Prostate gland (tissue), 2 donors: ENCODE data around the gene MED1. TPM values are rescaled to one million over a fixed set of nuclear protein-coding genes. Genes with fewer than 3 reads are reported as not detected.

Experiments used
- DNase-seq: peaks from one replicate; pipeline ENCODE4 v3.0.0-alpha.2; 2019; ENCODE audit warnings: low spot score
- H3K27ac ChIP-seq, 2 donors: fragments of 200-600 bp; sonication (generic); 2 replicates each; pipeline ENCODE4 v1.5.1; 2017 to 2019
- H3K27me3 ChIP-seq: fragments of 200-600 bp; sonication (generic); replicated peaks from 2 replicates; pipeline ENCODE4 v1.5.1; 2019; ENCODE audit not compliant: insufficient read depth
- H3K36me3 ChIP-seq, 2 donors: fragments of 200-600 bp; sonication (generic); 1 replicate in 1 of 2; 2 replicates in 1 of 2; pipeline versions ENCODE4 v1.5.1 to v1.8.1; 2017 to 2019
- H3K4me1 ChIP-seq: fragments of 200-600 bp; sonication (generic); replicated peaks from 2 replicates; pipeline ENCODE4 v1.5.1; 2019
- H3K4me3 ChIP-seq, 2 donors: fragments of 200-600 bp; sonication (generic); 2 replicates each; pipeline ENCODE4 v1.5.1; 2017 to 2019
- H3K9me3 ChIP-seq: fragments of 200-600 bp; sonication (generic); 2 replicates; pipeline ENCODE4 v1.5.1; 2017
- CTCF ChIP-seq, 4 experiments: fragments of 200-600 bp in 2 of 4; fragments of 450-650 bp in 2 of 4; sonication (generic) in 2 of 4; IDR thresholded peaks; 1 replicate in 3 of 4; 2 replicates in 1 of 4; pipeline ENCODE4 v1.5.1; 2016 to 2019; ENCODE audit warnings: antibody characterized with exemption in 4 of 4, mild to moderate bottlenecking in 2 of 4, moderate library complexity in 2 of 4
- POLR2A ChIP-seq: fragments of 450-650 bp; IDR thresholded peaks from one replicate; pipeline ENCODE4 v1.6.1; 2016; ENCODE audit warnings: antibody characterized with exemption, mild to moderate bottlenecking
- POLR2AphosphoS5 ChIP-seq: sonication (generic); formaldehyde crosslinking; IDR thresholded peaks from one replicate; pipeline ENCODE4 v1.6.1; 2017; ENCODE audit warnings: antibody characterized with exemption
- WGBS: methylation state at CpG from one replicate; pipeline ENCODE4 v1.1.5; 2018; 5-methylcytosine and 5-hydroxymethylcytosine counted together
- intact Hi-C: fragments of 100-400 bp; cut with DNase I; formaldehyde crosslinking; loops from one replicate; pipeline ENCODE4 v1.14.2; 2022
- total RNA-seq, 2 donors: library from RNA; depleted of rRNA; stranded (reverse); fragments of >200 nt; gene quantifications; one replicate each; pipeline ENCODE4 v1.1.0, GENCODE V29; 2016

Gene MED1
- total RNA-seq, 2 donors from 2014 or later: 22.9 to 39.7 TPM

GRCh38 chr17:39357488-39357887 is 93.6 kb downstream of the MED1 start:
- Histone ChIP-seq H3K36me3 (no peaks in the 10 kb centered on the region), H3K9me3 (no peaks in the 10 kb centered on the region), H3K27me3 (no peaks in the 10 kb centered on the region), H3K27ac (no peak overlapping the region), H3K4me1 (no peaks in the 10 kb centered on the region), H3K4me3 (no peak overlapping the region)
- DNase-seq: no peak
- no peak for TF ChIP-seq POLR2A
- no peak for TF ChIP-seq POLR2AphosphoS5
- TF ChIP-seq CTCF (IDR thresholded peaks at IDR 0.05): no peak
- WGBS: 77% methylated on average over 8 of the region's 8 CpGs
- intact Hi-C loops: no loop called here

Other genes with a start within 250 kb of the MED1 start
- 1 to 10 TPM; 3.9 to 4.8 TPM for gene STAC2, start 225.3 kb downstream of the MED1 start, total RNA-seq
- 10 to 100 TPM; 22.4 to 43.6 TPM for gene FBXL20, start 49.6 kb downstream of the MED1 start, total RNA-seq
- 10 to 100 TPM; 37.7 to 75.8 TPM for gene CDK12, start 10.2 kb upstream of the MED1 start, total RNA-seq
- under 1 TPM in 1 of 2 donors, not detected in 1; 0.17 TPM for gene NEUROD2, start 156.7 kb upstream of the MED1 start, total RNA-seq
- gene PPP1R1B, start 175.7 kb upstream of the MED1 start, total RNA-seq: 100 to 1,000 TPM in 1 of 2 donors, 10 to 100 TPM in 1; 69.0 to 108 TPM
- 100 to 1,000 TPM in 1 of 2 donors, 10 to 100 TPM in 1; 52.5 to 202 TPM for gene STARD3, start 185.9 kb upstream of the MED1 start, total RNA-seq
- 10 to 100 TPM in 1 of 2 donors, 1 to 10 TPM in 1; 4.3 to 44.3 TPM for gene TCAP, start 214.1 kb upstream of the MED1 start, total RNA-seq
- gene PNMT, start 217.2 kb upstream of the MED1 start, total RNA-seq: 1 to 10 TPM; 2.7 to 5.8 TPM
- 10 to 100 TPM; 44.6 to 50.0 TPM for gene PGAP3, start 236.8 kb upstream of the MED1 start, total RNA-seq
- gene ERBB2, start 248.8 kb upstream of the MED1 start, total RNA-seq: 100 to 1,000 TPM; 112 to 172 TPM